Activated naive CD8-positive, alpha-beta T cell treated with anti-CD3 and anti-CD28 coated beads for 36 hours (primary cell): ENCODE measurements around the gene CDK18. TPM values are rescaled to one million over a fixed set of nuclear protein-coding genes. Genes with fewer than 3 reads are reported as not detected.

Experiments
- DNase-seq: peaks from one replicate; pipeline ENCODE4 v3.0.0; 2021
- H3K27ac Mint-ChIP-seq: one replicate; pipeline ENCODE4 v1.8.0; 2022; ENCODE audit warnings: mild to moderate bottlenecking, moderate library complexity, mixed read lengths
- H3K27me3 Mint-ChIP-seq: one replicate; pipeline ENCODE4 v1.8.0; 2022; ENCODE audit warnings: mild to moderate bottlenecking, mixed read lengths
- H3K36me3 Mint-ChIP-seq: one replicate; pipeline ENCODE4 v1.8.0; 2021; ENCODE audit warnings: mild to moderate bottlenecking, mixed read lengths
- H3K4me1 Mint-ChIP-seq: one replicate; pipeline ENCODE4 v1.8.0; 2021; ENCODE audit warnings: mixed read lengths
- H3K4me3 Mint-ChIP-seq: one replicate; pipeline ENCODE4 v1.8.0; 2022; ENCODE audit warnings: mild to moderate bottlenecking, moderate library complexity, mixed read lengths
- H3K9me3 Mint-ChIP-seq: one replicate; pipeline ENCODE4 v1.8.0; 2022; ENCODE audit warnings: mixed read lengths
- total RNA-seq, 2 experiments: library from RNA; stranded (reverse); gene quantifications; one replicate each; pipeline ENCODE4 v1.2.3, GENCODE V29; 2021

Gene CDK18
- total RNA-seq, 2 experiments from 2014 or later, result 6.2 to 6.5 TPM

DNA sequence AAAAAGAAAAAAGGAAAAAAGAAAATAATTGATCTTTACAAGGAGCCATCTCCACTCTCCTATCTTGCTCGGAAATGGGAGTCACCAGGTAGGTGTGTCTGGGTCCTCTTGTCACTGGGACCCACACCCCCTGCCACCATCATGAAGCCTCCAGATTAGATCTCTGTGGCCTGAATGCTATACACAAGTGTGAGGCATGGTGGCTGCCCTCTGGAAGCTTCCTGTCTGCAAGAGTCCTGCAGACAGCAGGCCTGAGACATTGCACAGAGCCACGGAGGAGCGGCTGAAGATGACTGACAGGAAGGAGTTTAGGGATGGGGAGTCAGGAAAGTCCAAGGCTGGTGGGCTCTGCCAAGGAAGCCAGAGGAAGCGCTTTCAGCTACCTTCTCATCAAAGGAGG, 16.2 kb downstream of the CDK18 start:
- no peaks in the 10 kb centered on the region for H3K27me3 Mint-ChIP-seq

GRCh38 chr1:205521686-205522085, 17.2 kb downstream of the CDK18 start:
- no peaks in the 10 kb centered on the region for H3K27me3 Mint-ChIP-seq
- no peak for DNase-seq
- no peaks in the 10 kb centered on the region for H3K9me3 Mint-ChIP-seq
- H3K27ac Mint-ChIP-seq, result no peak overlapping the region
- H3K4me3 Mint-ChIP-seq, result no peak overlapping the region
- no peaks in the 10 kb centered on the region for H3K4me1 Mint-ChIP-seq
- no peaks in the 10 kb centered on the region for H3K36me3 Mint-ChIP-seq

More for the DNA sequence above, 16.2 kb downstream of the CDK18 start:
- Mint-ChIP-seq H3K4me3 (no peak overlapping the region), H3K4me1 (no peaks in the 10 kb centered on the region), H3K36me3 (no peaks in the 10 kb centered on the region), H3K9me3 (no peaks in the 10 kb centered on the region), H3K27ac (no peak overlapping the region)
- DNase-seq, result no peak

- no peak overlapping the region for H3K27ac Mint-ChIP-seq
- H3K4me3 Mint-ChIP-seq, result no peak overlapping the region
- H3K36me3 Mint-ChIP-seq, result no peaks in the 10 kb centered on the region
- H3K27me3 Mint-ChIP-seq, result no peaks in the 10 kb centered on the region
- no peaks in the 10 kb centered on the region for H3K9me3 Mint-ChIP-seq
- no peaks in the 10 kb centered on the region for H3K4me1 Mint-ChIP-seq
- DNase-seq, result no peak
Measured at GRCh38 chr1:205522692-205523091, 18.2 kb downstream of the CDK18 start.

DNA sequence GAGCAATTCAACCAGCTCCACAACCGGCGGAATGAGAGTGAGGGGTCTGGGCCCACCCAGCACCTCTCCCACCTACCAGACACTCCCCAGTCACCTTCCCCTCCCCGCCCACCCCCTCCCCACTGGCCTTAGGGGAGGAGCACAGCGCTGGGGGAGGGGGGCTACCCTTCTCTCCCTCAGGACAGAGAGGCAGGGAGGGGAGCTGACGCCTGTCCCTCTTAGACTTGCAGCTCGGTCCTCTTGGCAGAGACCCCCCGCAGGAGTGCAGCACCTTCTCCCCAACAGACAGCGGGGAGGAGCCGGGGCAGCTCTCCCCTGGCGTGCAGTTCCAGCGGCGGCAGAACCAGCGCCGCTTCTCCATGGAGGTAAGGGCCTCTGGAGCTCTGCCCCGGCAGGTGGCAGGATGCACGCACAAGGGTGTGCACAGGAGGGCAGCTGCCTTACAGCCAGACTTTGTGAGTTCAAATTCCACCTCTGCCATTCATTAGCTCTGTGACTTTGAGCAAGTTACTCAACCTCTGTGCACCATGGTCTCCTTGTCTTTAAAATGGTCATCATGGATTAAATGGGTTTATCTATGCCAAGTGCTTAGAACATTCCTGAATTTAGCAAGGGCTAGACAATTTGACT, 18.9 kb downstream of the CDK18 start:
- H3K27ac Mint-ChIP-seq, result no peak overlapping the region
- no peak overlapping the region for H3K4me3 Mint-ChIP-seq
- H3K4me1 Mint-ChIP-seq, result no peaks in the 10 kb centered on the region
- H3K27me3 Mint-ChIP-seq, result no peaks in the 10 kb centered on the region
- no peak for DNase-seq
- no peaks in the 10 kb centered on the region for H3K9me3 Mint-ChIP-seq
- no peaks in the 10 kb centered on the region for H3K36me3 Mint-ChIP-seq

DNA sequence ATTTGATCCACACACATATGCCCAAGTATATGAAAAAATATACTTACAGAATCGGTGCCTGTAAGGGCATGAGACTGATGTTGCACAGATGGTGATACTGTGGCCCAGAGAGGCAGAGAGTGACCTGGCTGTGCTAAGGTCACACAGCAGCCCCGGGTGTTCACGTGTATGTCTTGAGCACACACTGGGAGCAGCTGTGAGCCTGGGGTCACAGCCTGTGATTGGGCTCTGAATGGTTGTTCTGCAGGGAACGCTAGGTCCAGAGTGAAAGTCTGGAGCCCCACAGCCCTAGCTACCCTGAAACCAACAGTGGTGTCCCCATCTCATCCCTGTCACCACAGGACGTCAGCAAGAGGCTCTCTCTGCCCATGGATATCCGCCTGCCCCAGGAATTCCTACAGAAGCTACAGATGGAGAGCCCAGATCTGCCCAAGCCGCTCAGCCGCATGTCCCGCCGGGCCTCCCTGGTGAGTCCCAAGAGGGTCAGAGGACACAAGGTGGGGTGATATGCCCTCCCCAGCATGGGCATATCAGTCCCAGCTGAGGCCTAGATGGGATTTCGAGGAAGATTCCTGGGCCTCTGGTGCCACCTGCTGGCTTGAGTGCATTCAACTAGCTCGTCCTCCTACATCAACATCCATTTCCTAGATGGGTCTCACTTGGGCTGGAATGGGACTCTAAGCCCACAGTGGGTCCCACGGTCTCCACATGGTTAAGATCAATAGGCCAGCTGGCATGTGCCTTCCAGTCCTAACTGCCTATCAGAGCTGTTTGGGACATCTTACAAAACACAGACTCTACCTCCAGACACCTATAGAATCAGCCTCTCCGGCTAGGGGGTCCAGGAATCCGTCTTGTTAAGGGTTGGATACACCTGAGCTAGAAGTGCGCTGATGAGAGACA, 19.7 kb downstream of the CDK18 start:
- no peaks in the 10 kb centered on the region for H3K4me1 Mint-ChIP-seq
- DNase-seq, result peak; percentile 64
- H3K36me3 Mint-ChIP-seq, result no peaks in the 10 kb centered on the region
- no peak overlapping the region for H3K27ac Mint-ChIP-seq
- no peaks in the 10 kb centered on the region for H3K27me3 Mint-ChIP-seq
- H3K9me3 Mint-ChIP-seq, result no peaks in the 10 kb centered on the region
- no peak overlapping the region for H3K4me3 Mint-ChIP-seq

- no peaks in the 10 kb centered on the region for H3K9me3 Mint-ChIP-seq
- H3K36me3 Mint-ChIP-seq, result no peaks in the 10 kb centered on the region
- no peak for DNase-seq
- peaks cover 2% of the 10 kb centered on the region for H3K4me1 Mint-ChIP-seq
- no peak overlapping the region for H3K27ac Mint-ChIP-seq
- H3K4me3 Mint-ChIP-seq, result no peak overlapping the region
- peaks cover 3% of the 10 kb centered on the region for H3K27me3 Mint-ChIP-seq
Measured at GRCh38 chr1:205524794-205525101, 20.3 kb downstream of the CDK18 start.

- H3K9me3 Mint-ChIP-seq, result no peaks in the 10 kb centered on the region
- peaks cover 4% of the 10 kb centered on the region for H3K27me3 Mint-ChIP-seq
- no peak overlapping the region for H3K4me3 Mint-ChIP-seq
- DNase-seq, result no peak
- peaks cover 3% of the 10 kb centered on the region for H3K4me1 Mint-ChIP-seq
- H3K27ac Mint-ChIP-seq, result no peak overlapping the region
- H3K36me3 Mint-ChIP-seq, result no peaks in the 10 kb centered on the region
Measured at GRCh38 chr1:205525495-205526285, 21.2 kb downstream of the CDK18 start.

GRCh38 chr1:205526431-205526830, 22.0 kb downstream of the CDK18 start:
- H3K9me3 Mint-ChIP-seq, result no peaks in the 10 kb centered on the region
- no peak overlapping the region for H3K4me3 Mint-ChIP-seq
- no peak overlapping the region for H3K27ac Mint-ChIP-seq

DNA sequence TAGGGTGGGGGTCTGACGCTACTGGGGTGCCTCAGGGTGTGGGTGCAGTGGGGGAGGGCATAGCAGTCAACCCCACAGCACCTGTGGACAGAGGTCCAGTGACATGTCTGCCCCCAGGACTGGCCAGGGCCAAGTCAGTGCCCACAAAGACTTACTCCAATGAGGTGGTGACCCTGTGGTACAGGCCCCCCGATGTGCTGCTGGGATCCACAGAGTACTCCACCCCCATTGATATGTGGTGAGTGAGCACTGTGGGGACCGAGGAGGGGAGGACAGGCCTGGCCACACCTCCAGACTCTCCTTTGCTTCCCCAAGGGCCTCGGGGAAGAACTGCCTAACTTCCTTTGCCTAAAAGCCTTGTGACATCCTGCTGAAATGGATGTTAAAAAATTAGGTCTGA, 23.5 kb downstream of the CDK18 start:
- Mint-ChIP-seq H3K27me3 (peaks cover 4% of the 10 kb centered on the region), H3K4me3 (no peak overlapping the region), H3K36me3 (no peaks in the 10 kb centered on the region), H3K9me3 (no peaks in the 10 kb centered on the region), H3K4me1 (peaks cover 3% of the 10 kb centered on the region), H3K27ac (no peak overlapping the region)
- no peak for DNase-seq

More at GRCh38 chr1:205526431-205526830, 22.0 kb downstream of the CDK18 start:
- Mint-ChIP-seq H3K36me3 (no peaks in the 10 kb centered on the region), H3K4me1 (peaks cover 3% of the 10 kb centered on the region), H3K27me3 (peaks cover 4% of the 10 kb centered on the region)
- no peak for DNase-seq

- Mint-ChIP-seq H3K4me3 (no peak overlapping the region), H3K4me1 (peaks cover 3% of the 10 kb centered on the region), H3K27me3 (peaks cover 4% of the 10 kb centered on the region), H3K36me3 (no peaks in the 10 kb centered on the region), H3K9me3 (no peaks in the 10 kb centered on the region), H3K27ac (no peak overlapping the region)
- DNase-seq, result no peak
Measured at GRCh38 chr1:205528446-205528886, 24.0 kb downstream of the CDK18 start.

GRCh38 chr1:205528887-205529825, 24.7 kb downstream of the CDK18 start:
- Mint-ChIP-seq H3K27me3 (peaks cover 4% of the 10 kb centered on the region), H3K27ac (no peak overlapping the region), H3K4me3 (peak overlapping the region; percentile 44), H3K4me1 (peaks cover 3% of the 10 kb centered on the region), H3K9me3 (no peaks in the 10 kb centered on the region), H3K36me3 (no peaks in the 10 kb centered on the region)
- DNase-seq, result peak; percentile 84

DNA sequence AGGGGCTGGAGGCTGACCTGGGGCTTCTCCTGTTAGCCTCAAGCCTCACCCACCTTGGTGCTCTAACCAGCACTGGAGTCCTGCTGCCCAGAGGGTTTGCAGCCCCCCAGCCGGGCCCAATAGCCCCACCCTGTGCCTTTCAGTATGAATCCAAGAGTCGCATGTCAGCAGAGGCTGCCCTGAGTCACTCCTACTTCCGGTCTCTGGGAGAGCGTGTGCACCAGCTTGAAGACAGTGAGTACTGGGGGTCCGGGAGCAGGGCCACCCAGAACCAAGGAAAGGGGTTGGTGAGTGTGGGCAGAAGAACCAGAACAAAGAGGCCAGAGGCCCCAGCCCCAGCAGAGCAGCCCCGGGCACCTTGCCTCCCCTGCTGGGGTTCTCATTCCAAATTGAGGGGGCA, 25.6 kb downstream of the CDK18 start:
- DNase-seq, result no peak
- H3K4me1 Mint-ChIP-seq, result peaks cover 3% of the 10 kb centered on the region
- no peaks in the 10 kb centered on the region for H3K36me3 Mint-ChIP-seq
- H3K27me3 Mint-ChIP-seq, result peaks cover 4% of the 10 kb centered on the region
- H3K9me3 Mint-ChIP-seq, result no peaks in the 10 kb centered on the region
- no peak overlapping the region for H3K4me3 Mint-ChIP-seq
- H3K27ac Mint-ChIP-seq, result no peak overlapping the region

DNA sequence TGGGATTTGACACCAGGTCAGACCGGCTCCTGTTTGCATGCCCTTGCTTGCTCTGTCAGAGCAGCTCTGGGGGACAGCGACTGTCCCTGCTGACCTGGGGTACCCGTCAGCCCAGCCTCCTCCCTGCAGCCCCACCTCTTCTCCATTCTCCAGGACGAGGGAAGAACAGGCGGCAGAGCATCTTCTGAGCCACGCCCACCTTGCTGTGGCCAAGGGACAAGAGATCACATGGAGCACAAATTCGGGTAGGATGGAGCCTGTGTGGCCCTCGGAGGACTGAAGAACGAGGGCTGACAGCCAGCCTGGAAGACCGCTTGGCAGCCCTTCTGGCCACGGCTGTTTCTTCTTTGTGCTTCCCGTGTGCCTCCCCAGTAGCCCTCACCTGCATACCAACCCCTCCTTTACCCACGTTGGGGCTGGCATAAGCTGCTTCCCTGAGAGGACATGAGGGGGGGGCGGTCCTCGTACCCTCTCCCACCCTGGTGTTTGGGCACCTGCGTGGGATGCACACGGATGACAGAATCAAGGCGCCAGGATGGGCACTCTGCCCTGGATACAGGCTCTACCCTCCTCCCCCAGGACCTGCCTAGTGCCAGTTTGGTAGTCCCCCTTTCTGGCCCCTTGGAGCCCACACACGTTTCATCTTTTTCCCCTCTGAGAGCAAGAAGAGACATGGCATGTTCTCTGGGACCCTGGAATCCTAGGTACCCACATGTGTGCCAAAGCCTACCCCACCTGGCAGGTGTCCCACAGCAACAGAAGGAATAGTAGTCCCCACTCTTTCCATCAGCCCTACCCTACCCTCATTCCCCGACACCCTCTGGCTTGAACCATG, 26.9 kb downstream of the CDK18 start:
- Mint-ChIP-seq H3K4me1 (peaks cover 3% of the 10 kb centered on the region), H3K9me3 (no peaks in the 10 kb centered on the region), H3K27ac (no peak overlapping the region), H3K4me3 (no peak overlapping the region), H3K36me3 (no peaks in the 10 kb centered on the region), H3K27me3 (peaks cover 7% of the 10 kb centered on the region)
- DNase-seq, result no peak
